CD14-positive monocyte (primary cell): ENCODE results near the gene NOTCH3. TPM values are rescaled to one million over a fixed set of nuclear protein-coding genes. Genes with fewer than 3 reads are reported as not detected.
A peak's percentile ranks its signal among the peaks of the same experiment; 100 is the strongest.

Source experiments
- DNase-seq, 3 donors: peaks; one replicate each; pipeline ENCODE4 v3.0.0-alpha.2; 2011 to 2022
- H2AFZ ChIP-seq: 2 replicates; pipeline ENCODE4 v1.6.0; 2012; ENCODE audit warnings: mild to moderate bottlenecking, low read depth, low read length, inconsistent platforms; ENCODE audit not compliant: insufficient read depth, poor library complexity, severe bottlenecking
- H3K27ac ChIP-seq, 2 donors: 1 replicate in 1 of 2; 2 replicates in 1 of 2; pipeline ENCODE4 v1.5.1; 2012 to 2013; ENCODE audit warnings: low read length in 2 of 2, control low read depth in 1 of 2, inconsistent platforms in 1 of 2, low read depth in 1 of 2, mild to moderate bottlenecking in 1 of 2
- H3K27me3 ChIP-seq, 2 donors: one replicate each; pipeline versions ENCODE4 v1.6.0 to v1.6.1; 2011 to 2013; ENCODE audit warnings: low read length in 2 of 2; ENCODE audit not compliant: control insufficient read depth in 2 of 2, insufficient read depth in 2 of 2
- H3K36me3 ChIP-seq, 2 donors: replicated peaks in 1 of 2; 1 replicate in 1 of 2; 2 replicates in 1 of 2; pipeline versions ENCODE4 v1.5.1 to v1.6.1; 2012 to 2013; ENCODE audit warnings: low read length in 2 of 2, control low read depth in 1 of 2, inconsistent platforms in 1 of 2, mild to moderate bottlenecking in 1 of 2; ENCODE audit not compliant: insufficient read depth in 2 of 2, control insufficient read depth in 1 of 2
- H3K4me1 ChIP-seq, 2 donors: 1 replicate in 1 of 2; 2 replicates in 1 of 2; pipeline versions ENCODE4 v1.5.1 to v1.6.1; 2012 to 2013; ENCODE audit warnings: low read length in 2 of 2, control low read depth in 1 of 2, inconsistent platforms in 1 of 2, mild to moderate bottlenecking in 1 of 2, moderate library complexity in 1 of 2; ENCODE audit not compliant: insufficient read depth in 2 of 2, control insufficient read depth in 1 of 2
- H3K4me2 ChIP-seq: replicated peaks from 2 replicates; pipeline ENCODE3; 2012; ENCODE audit warnings: low read length, moderate library complexity, mild to moderate bottlenecking; ENCODE audit not compliant: poor library complexity, severe bottlenecking; ENCODE audit errors: extremely low read depth
- H3K4me3 ChIP-seq, 3 experiments: fragments of 200-600 bp in 1 of 3; sonication (generic) in 1 of 3; replicated peaks in 1 of 3; 1 replicate in 2 of 3; 2 replicates in 1 of 3; pipeline ENCODE4 v1.5.1; 2011 to 2013; ENCODE audit warnings: low read length in 3 of 3, mild to moderate bottlenecking in 3 of 3, control low read depth in 2 of 3, low read depth in 2 of 3, inconsistent platforms in 1 of 3, moderate library complexity in 1 of 3
- H3K79me2 ChIP-seq: 2 replicates; pipeline ENCODE4 v1.6.0; 2012; ENCODE audit warnings: mild to moderate bottlenecking, control low read depth, inconsistent platforms, low read length, moderate library complexity; ENCODE audit not compliant: insufficient read depth
- H3K9ac ChIP-seq: 2 replicates; pipeline ENCODE4 v1.6.0; 2017; ENCODE audit warnings: low read length, mild to moderate bottlenecking; ENCODE audit not compliant: insufficient read depth, poor library complexity, severe bottlenecking
- H3K9me3 ChIP-seq, 2 donors: replicated peaks in 1 of 2; 1 replicate in 1 of 2; 2 replicates in 1 of 2; pipeline versions ENCODE4 v1.5.1 to v1.6.1; 2012 to 2013; ENCODE audit warnings: low read length in 2 of 2, control low read depth in 1 of 2; ENCODE audit not compliant: control insufficient read depth in 1 of 2, insufficient read depth in 1 of 2
- H4K20me1 ChIP-seq: 2 replicates; pipeline ENCODE4 v1.6.0; 2012; ENCODE audit warnings: mild to moderate bottlenecking, low read length, control low read depth, moderate library complexity; ENCODE audit not compliant: insufficient read depth
- H3K27ac Mint-ChIP-seq, 7 donors: one replicate each; pipeline ENCODE4 v1.8.0; 2020; ENCODE audit warnings: mild to moderate bottlenecking in 7 of 7, mixed read lengths in 7 of 7, moderate library complexity in 6 of 7, inconsistent platforms in 2 of 7
- H3K27me3 Mint-ChIP-seq, 3 donors: one replicate each; pipeline ENCODE4 v1.8.0; 2021 to 2022; ENCODE audit warnings: low read depth in 3 of 3, mild to moderate bottlenecking in 3 of 3, mixed read lengths in 3 of 3, moderate library complexity in 3 of 3, inconsistent platforms in 1 of 3
- H3K36me3 Mint-ChIP-seq, 2 donors: one replicate each; pipeline ENCODE4 v1.8.0; 2020; ENCODE audit warnings: mixed read lengths in 2 of 2, inconsistent platforms in 1 of 2, mild to moderate bottlenecking in 1 of 2
- H3K4me1 Mint-ChIP-seq: one replicate; pipeline ENCODE4 v1.8.0; 2020; ENCODE audit warnings: mild to moderate bottlenecking, mixed read lengths
- H3K4me3 Mint-ChIP-seq, 2 donors: one replicate each; pipeline ENCODE4 v1.8.0; 2020; ENCODE audit warnings: mild to moderate bottlenecking in 2 of 2, mixed read lengths in 2 of 2, moderate library complexity in 1 of 2
- H3K9me3 Mint-ChIP-seq, 7 donors: one replicate each; pipeline ENCODE4 v1.8.0; 2020 to 2022; ENCODE audit warnings: mixed read lengths in 7 of 7, mild to moderate bottlenecking in 6 of 7, moderate library complexity in 6 of 7, inconsistent platforms in 2 of 7
- CTCF ChIP-seq: fragments of 200-600 bp; IDR thresholded peaks from one replicate; pipeline ENCODE4 v1.8.0; 2022; ENCODE audit warnings: antibody characterized with exemption, mild to moderate bottlenecking
- WGBS: methylation state at CpG from one replicate; pipeline ENCODE4 v1.1.5; 2013; ENCODE audit warnings: missing lambda C conversion rate; ENCODE audit not compliant: insufficient coverage; 5-methylcytosine and 5-hydroxymethylcytosine counted together
- intact Hi-C, 2 donors: fragments of 100-400 bp; cut with micrococcal nuclease; formaldehyde crosslinking; loops; one replicate each; pipeline versions ENCODE4 v1.15.0 to v1.15.1; 2023
- polyA plus RNA-seq, 3 donors: library from polyadenylated mRNA; depleted of rRNA in 1 of 3; unstranded in 2 of 3; stranded (reverse) in 1 of 3; fragments of 300-500 nt in 2 of 3; fragments of >200 nt in 1 of 3; fragmentation: Illumina TruSeq in 2 of 3; gene quantifications; 1 replicate in 2 of 3; 2 replicates in 1 of 3; pipeline ENCODE4 v1.2.3, GENCODE V29; 2012 to 2021

NOTCH3 gene
- polyA plus RNA-seq, 3 donors: 0.05 to 0.51 TPM; not detected in 1

GRCh38 chr19:15191514-15191913, 9.3 kb downstream of the NOTCH3 start:
- Histone ChIP-seq H3K79me2 (no peaks in the 10 kb centered on the region), H3K9ac (no peak overlapping the region), H3K27ac (no peak overlapping the region), H3K4me2 (no peak overlapping the region), H3K4me1 (peaks cover 6 to 13% of the 10 kb centered on the region in 2 donors), H3K4me3 (no peak overlapping the region), H3K27me3 (peaks cover 13 to 25% of the 10 kb centered on the region in 2 donors), H4K20me1 (no peaks in the 10 kb centered on the region), H3K9me3 (no peaks in the 10 kb centered on the region), H2AFZ (no peak overlapping the region), H3K36me3 (no peaks in the 10 kb centered on the region)
- intact Hi-C loops: no loop called here
- peaks cover 29 to 41% (median 35%) of the 10 kb centered on the region in 3 donors for H3K27me3 Mint-ChIP-seq
- H3K36me3 Mint-ChIP-seq: peaks cover 3 to 5% of the 10 kb centered on the region in 2 donors
- WGBS: 99% methylated on average over 18 of the region's 18 CpGs
- H3K4me3 Mint-ChIP-seq: no peak overlapping the region
- H3K4me1 Mint-ChIP-seq: peaks cover 8% of the 10 kb centered on the region
- DNase-seq: no peak
- peaks cover 0 to 7% (median 3%) of the 10 kb centered on the region in 7 donors for H3K9me3 Mint-ChIP-seq
- H3K27ac Mint-ChIP-seq: peak overlapping the region in 1 of 7 donors; percentile 46
- TF ChIP-seq CTCF: no peak

- Histone ChIP-seq H3K4me2 (no peak overlapping the region), H3K4me3 (no peak overlapping the region), H3K9ac (no peak overlapping the region), H2AFZ (no peak overlapping the region), H3K4me1 (no peaks in the 10 kb centered on the region), H3K36me3 (no peaks in the 10 kb centered on the region), H4K20me1 (no peaks in the 10 kb centered on the region), H3K79me2 (no peaks in the 10 kb centered on the region), H3K9me3 (no peaks in the 10 kb centered on the region), H3K27me3 (peaks cover 0 to under 1% of the 10 kb centered on the region in 2 donors), H3K27ac (no peak overlapping the region)
- TF ChIP-seq CTCF: no peak
- no peak overlapping the region for H3K27ac Mint-ChIP-seq
- intact Hi-C loops: no loop called here
- no peaks in the 10 kb centered on the region for H3K36me3 Mint-ChIP-seq
- H3K4me3 Mint-ChIP-seq: no peak overlapping the region
- no peaks in the 10 kb centered on the region for H3K4me1 Mint-ChIP-seq
- WGBS: 87% methylated on average over 17 of the region's 24 CpGs
- peaks cover 0 to 4% (median 0%) of the 10 kb centered on the region in 7 donors for H3K9me3 Mint-ChIP-seq
- no peak for DNase-seq
- peaks cover 11 to 27% (median 13%) of the 10 kb centered on the region in 3 donors for H3K27me3 Mint-ChIP-seq
These were observed 11.9 kb downstream of the NOTCH3 start for GRCh38 chr19:15188851-15189250.
